ENCODE results near the gene THSD7B. TPM values are rescaled to one million over a fixed set of nuclear protein-coding genes. Genes with fewer than 3 reads are reported as not detected.

The THSD7B gene
- total and polyA plus RNA-seq, 10 of the 15 experiments (the other 5 are each of a cell fraction or from before 2014, with no cell fraction given) = 0.03 to 0.56 (median 0.28) TPM

DNA sequence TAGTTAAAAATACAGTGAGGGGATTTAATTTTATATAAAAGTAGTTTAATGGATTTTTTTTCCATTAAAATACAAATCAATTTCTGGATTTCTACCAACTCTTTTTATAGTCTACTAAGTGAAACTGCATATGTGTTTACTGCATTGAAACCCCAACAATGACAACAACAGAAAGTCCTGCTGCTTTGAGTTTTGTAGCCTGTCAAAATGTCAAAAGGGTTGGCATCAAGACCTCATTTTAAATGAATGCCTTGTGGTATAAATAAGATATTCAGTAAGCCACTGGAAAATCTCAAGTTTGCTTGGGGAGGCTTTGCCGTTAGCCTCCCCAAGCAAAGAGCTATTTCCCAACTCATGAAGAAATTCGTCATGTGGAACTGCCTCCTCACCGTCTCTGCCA is 758.6 kb downstream of the THSD7B start:
- no peak overlapping the region for H3K4me2 ChIP-seq (ENCODE audit: control insufficient read depth, insufficient read depth)
- no peaks in the 10 kb centered on the region for H3K9me3 ChIP-seq (replicated peaks; ENCODE audit: control insufficient read depth, insufficient read depth, low read length)
- in situ Hi-C loops (cut with MboI) = no loop called here
- no peak for TF ChIP-seq LARP7 (IDR thresholded peaks at IDR 0.05)
- TF ChIP-seq, protein P1, sequence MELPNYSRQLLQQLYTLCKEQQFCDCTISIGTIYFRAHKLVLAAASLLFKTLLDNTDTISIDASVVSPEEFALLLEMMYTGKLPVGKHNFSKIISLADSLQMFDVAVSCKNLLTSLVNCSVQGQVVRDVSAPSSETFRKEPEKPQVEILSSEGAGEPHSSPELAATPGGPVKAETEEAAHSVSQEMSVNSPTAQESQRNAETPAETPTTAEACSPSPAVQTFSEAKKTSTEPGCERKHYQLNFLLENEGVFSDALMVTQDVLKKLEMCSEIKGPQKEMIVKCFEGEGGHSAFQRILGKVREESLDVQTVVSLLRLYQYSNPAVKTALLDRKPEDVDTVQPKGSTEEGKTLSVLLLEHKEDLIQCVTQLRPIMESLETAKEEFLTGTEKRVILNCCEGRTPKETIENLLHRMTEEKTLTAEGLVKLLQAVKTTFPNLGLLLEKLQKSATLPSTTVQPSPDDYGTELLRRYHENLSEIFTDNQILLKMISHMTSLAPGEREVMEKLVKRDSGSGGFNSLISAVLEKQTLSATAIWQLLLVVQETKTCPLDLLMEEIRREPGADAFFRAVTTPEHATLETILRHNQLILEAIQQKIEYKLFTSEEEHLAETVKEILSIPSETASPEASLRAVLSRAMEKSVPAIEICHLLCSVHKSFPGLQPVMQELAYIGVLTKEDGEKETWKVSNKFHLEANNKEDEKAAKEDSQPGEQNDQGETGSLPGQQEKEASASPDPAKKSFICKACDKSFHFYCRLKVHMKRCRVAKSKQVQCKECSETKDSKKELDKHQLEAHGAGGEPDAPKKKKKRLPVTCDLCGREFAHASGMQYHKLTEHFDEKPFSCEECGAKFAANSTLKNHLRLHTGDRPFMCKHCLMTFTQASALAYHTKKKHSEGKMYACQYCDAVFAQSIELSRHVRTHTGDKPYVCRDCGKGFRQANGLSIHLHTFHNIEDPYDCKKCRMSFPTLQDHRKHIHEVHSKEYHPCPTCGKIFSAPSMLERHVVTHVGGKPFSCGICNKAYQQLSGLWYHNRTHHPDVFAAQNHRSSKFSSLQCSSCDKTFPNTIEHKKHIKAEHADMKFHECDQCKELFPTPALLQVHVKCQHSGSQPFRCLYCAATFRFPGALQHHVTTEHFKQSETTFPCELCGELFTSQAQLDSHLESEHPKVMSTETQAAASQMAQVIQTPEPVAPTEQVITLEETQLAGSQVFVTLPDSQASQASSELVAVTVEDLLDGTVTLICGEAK (IDR thresholded peaks at IDR 0.05; ENCODE audit: borderline replicate concordance) = no peak
- TF ChIP-seq HCFC1 (IDR thresholded peaks at IDR 0.05; ENCODE audit: low read length) = no peak
- no peak for TF ChIP-seq SMARCA5 (IDR thresholded peaks at IDR 0.05)
- no peak for TF ChIP-seq PAX5 (IDR thresholded peaks at IDR 0.05; ENCODE audit: borderline replicate concordance, low read depth, low read length)
- H3K4me1 ChIP-seq (ENCODE audit: control insufficient read depth, insufficient read depth, low read length) = no peaks in the 10 kb centered on the region
- WGBS (ENCODE audit: insufficient coverage, insufficient replicate concordance, low lambda C conversion rate, missing lambda C conversion rate) = 18% methylated on average over 3 of the region's 3 CpGs
- no TSS peak for BruUV-seq (replicated peaks)
- H3K4me3 ChIP-seq = no peak overlapping the region
- H3K36me3 ChIP-seq (ENCODE audit: control insufficient read depth in 2 of 2, insufficient read depth in 2 of 2, low read length in 1 of 2) = no peaks in the 10 kb centered on the region
- no peaks in the 10 kb centered on the region for H3K27me3 ChIP-seq (replicated peaks in 1 of 2; ENCODE audit: control insufficient read depth in 2 of 2, insufficient read depth in 2 of 2, low read length in 1 of 2)
- no peak overlapping the region for H3K9ac ChIP-seq (ENCODE audit: control insufficient read depth, insufficient read depth, low read length)
- CTCF ChIA-PET = interaction anchor here (1.0 kb wide), 1 partner anchor 37 kb away, joined by 3 read pairs; no protein-coding TSS in a partner anchor
- H4K20me1 ChIP-seq (ENCODE audit: control insufficient read depth, insufficient read depth) = no peaks in the 10 kb centered on the region
- H3K27ac ChIP-seq (ENCODE audit: control insufficient read depth, insufficient read depth) = no peak overlapping the region
- no peak for DNase-seq (ENCODE audit: low read depth, low spot score)
- RAD21 ChIA-PET (ENCODE audit: unreplicated experiment) = no interaction called here
- intact Hi-C loops (cut with micrococcal nuclease; ENCODE audit: unreplicated experiment) = no loop called here
- SMC1A ChIA-PET (ENCODE audit: uncharacterized antibody, unreplicated experiment) = no interaction called here
- H2AFZ ChIP-seq (ENCODE audit: control insufficient read depth, low read depth, low read length) = no peak overlapping the region
- no peaks in the 10 kb centered on the region for H3K79me2 ChIP-seq (ENCODE audit: control insufficient read depth, insufficient read depth, low read length)
- no peak for ATAC-seq
- FAIRE-seq = no peak
- POLR2A ChIA-PET = no interaction called here
